ENCODE data around the gene UPF3B. TPM values are rescaled to one million over a fixed set of nuclear protein-coding genes. Genes with fewer than 3 reads are reported as not detected.

Gene UPF3B
- total and polyA plus RNA-seq, 9 of the 15 experiments (the other 6 are each of a cell fraction or from before 2014, with no cell fraction given): 17.6 to 57.0 (median 32.3) TPM

DNA sequence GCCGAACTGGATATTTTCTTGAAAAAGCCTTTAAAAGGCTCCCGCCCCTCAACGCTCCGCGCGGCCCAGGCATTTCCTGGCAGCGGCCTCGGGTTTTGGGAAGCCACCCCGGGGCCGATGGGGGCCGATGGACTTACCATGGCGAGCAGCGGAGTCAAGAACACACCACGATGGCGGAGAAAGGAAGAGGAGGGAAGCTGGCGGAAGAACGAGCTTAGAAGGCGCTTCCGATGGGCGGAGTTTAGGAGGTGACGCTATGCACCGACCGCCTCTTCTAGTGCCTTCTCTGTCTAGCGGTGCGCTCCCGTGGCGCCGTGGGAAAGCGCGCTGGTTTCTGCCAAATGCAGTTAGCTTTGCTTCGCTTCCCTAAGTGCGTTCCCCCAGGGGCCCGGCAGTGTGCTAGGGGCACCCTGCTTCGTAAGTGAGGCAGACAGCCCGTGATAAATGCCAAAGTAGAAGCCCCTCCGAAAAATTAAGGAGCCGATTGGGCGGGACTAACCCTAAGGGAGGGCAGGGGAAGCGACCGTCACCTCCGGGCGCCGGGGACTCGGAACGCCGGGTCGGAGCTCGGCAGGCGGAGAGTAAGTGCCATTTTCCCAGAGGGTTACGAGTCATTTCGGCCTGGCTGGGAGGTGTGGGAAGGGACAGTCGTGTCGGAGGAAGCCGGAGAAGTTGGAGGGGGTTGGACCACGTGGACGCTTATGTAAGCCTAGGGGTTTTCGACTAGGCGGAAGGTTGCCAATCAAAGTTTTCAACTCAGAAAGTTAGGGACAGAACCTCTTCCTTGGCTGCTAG is 61.1 kb downstream of the UPF3B start, which contains the start of gene RPL39 (continued):
- TF ChIP-seq ZNF253 (CRISPR knock-in tag; conservative IDR thresholded peaks at IDR 0.05) (no peak), ZSCAN29 (IDR thresholded peaks at IDR 0.05) (no peak), SUPT5H (IDR thresholded peaks at IDR 0.05) (peak; percentile 97), ETS2 (tag; IDR thresholded peaks at IDR 0.05; ENCODE audit: borderline replicate concordance, poor library complexity, severe bottlenecking) (no peak), ZNF134 (CRISPR knock-in tag; conservative IDR thresholded peaks at IDR 0.05) (no peak), POLR2A (conservative IDR thresholded peaks at IDR 0.05) (peak; percentile 98), DMBX1 (CRISPR knock-in tag; IDR thresholded peaks at IDR 0.05; ENCODE audit: borderline replicate concordance) (no peak), CXXC5 (CRISPR knock-in tag; IDR thresholded peaks at IDR 0.05) (peak; percentile 69), ESRRA (IDR thresholded peaks at IDR 0.05; ENCODE audit: borderline replicate concordance, low read depth) (0 out of 2 replicates have a peak, but pooled peaks have one; percentile 13)
- TF ChIP-seq, protein P1, sequence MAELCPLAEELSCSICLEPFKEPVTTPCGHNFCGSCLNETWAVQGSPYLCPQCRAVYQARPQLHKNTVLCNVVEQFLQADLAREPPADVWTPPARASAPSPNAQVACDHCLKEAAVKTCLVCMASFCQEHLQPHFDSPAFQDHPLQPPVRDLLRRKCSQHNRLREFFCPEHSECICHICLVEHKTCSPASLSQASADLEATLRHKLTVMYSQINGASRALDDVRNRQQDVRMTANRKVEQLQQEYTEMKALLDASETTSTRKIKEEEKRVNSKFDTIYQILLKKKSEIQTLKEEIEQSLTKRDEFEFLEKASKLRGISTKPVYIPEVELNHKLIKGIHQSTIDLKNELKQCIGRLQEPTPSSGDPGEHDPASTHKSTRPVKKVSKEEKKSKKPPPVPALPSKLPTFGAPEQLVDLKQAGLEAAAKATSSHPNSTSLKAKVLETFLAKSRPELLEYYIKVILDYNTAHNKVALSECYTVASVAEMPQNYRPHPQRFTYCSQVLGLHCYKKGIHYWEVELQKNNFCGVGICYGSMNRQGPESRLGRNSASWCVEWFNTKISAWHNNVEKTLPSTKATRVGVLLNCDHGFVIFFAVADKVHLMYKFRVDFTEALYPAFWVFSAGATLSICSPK (IDR thresholded peaks at IDR 0.05; ENCODE audit: borderline replicate concordance): no peak
- TF ChIP-seq, protein P2, sequence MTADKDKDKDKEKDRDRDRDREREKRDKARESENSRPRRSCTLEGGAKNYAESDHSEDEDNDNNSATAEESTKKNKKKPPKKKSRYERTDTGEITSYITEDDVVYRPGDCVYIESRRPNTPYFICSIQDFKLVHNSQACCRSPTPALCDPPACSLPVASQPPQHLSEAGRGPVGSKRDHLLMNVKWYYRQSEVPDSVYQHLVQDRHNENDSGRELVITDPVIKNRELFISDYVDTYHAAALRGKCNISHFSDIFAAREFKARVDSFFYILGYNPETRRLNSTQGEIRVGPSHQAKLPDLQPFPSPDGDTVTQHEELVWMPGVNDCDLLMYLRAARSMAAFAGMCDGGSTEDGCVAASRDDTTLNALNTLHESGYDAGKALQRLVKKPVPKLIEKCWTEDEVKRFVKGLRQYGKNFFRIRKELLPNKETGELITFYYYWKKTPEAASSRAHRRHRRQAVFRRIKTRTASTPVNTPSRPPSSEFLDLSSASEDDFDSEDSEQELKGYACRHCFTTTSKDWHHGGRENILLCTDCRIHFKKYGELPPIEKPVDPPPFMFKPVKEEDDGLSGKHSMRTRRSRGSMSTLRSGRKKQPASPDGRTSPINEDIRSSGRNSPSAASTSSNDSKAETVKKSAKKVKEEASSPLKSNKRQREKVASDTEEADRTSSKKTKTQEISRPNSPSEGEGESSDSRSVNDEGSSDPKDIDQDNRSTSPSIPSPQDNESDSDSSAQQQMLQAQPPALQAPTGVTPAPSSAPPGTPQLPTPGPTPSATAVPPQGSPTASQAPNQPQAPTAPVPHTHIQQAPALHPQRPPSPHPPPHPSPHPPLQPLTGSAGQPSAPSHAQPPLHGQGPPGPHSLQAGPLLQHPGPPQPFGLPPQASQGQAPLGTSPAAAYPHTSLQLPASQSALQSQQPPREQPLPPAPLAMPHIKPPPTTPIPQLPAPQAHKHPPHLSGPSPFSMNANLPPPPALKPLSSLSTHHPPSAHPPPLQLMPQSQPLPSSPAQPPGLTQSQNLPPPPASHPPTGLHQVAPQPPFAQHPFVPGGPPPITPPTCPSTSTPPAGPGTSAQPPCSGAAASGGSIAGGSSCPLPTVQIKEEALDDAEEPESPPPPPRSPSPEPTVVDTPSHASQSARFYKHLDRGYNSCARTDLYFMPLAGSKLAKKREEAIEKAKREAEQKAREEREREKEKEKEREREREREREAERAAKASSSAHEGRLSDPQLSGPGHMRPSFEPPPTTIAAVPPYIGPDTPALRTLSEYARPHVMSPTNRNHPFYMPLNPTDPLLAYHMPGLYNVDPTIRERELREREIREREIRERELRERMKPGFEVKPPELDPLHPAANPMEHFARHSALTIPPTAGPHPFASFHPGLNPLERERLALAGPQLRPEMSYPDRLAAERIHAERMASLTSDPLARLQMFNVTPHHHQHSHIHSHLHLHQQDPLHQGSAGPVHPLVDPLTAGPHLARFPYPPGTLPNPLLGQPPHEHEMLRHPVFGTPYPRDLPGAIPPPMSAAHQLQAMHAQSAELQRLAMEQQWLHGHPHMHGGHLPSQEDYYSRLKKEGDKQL (CRISPR knock-in tag; IDR thresholded peaks at IDR 0.05; ENCODE audit: borderline replicate concordance): no peak
- TF ChIP-seq, protein P3, sequence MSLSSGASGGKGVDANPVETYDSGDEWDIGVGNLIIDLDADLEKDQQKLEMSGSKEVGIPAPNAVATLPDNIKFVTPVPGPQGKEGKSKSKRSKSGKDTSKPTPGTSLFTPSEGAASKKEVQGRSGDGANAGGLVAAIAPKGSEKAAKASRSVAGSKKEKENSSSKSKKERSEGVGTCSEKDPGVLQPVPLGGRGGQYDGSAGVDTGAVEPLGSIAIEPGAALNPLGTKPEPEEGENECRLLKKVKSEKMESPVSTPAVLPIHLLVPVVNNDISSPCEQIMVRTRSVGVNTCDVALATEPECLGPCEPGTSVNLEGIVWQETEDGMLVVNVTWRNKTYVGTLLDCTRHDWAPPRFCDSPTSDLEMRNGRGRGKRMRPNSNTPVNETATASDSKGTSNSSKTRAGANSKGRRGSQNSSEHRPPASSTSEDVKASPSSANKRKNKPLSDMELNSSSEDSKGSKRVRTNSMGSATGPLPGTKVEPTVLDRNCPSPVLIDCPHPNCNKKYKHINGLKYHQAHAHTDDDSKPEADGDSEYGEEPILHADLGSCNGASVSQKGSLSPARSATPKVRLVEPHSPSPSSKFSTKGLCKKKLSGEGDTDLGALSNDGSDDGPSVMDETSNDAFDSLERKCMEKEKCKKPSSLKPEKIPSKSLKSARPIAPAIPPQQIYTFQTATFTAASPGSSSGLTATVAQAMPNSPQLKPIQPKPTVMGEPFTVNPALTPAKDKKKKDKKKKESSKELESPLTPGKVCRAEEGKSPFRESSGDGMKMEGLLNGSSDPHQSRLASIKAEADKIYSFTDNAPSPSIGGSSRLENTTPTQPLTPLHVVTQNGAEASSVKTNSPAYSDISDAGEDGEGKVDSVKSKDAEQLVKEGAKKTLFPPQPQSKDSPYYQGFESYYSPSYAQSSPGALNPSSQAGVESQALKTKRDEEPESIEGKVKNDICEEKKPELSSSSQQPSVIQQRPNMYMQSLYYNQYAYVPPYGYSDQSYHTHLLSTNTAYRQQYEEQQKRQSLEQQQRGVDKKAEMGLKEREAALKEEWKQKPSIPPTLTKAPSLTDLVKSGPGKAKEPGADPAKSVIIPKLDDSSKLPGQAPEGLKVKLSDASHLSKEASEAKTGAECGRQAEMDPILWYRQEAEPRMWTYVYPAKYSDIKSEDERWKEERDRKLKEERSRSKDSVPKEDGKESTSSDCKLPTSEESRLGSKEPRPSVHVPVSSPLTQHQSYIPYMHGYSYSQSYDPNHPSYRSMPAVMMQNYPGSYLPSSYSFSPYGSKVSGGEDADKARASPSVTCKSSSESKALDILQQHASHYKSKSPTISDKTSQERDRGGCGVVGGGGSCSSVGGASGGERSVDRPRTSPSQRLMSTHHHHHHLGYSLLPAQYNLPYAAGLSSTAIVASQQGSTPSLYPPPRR (CRISPR knock-in tag; IDR thresholded peaks at IDR 0.05; ENCODE audit: borderline replicate concordance): no peak
